IMR-90 (cell line): ENCODE data around the gene ZNF488. TPM values are rescaled to one million over a fixed set of nuclear protein-coding genes. Genes with fewer than 3 reads are reported as not detected.

ENCODE experiments used
- ATAC-seq: fragments of 200-7000 bp; cut with Tn5 transposase; 2 replicates; pipeline ENCODE4 v1.9.1; 2020; ENCODE audit warnings: low read depth, mild to moderate bottlenecking, moderate library complexity
- BruUV-seq: library from RNA; stranded (reverse); fragments of 400-500 nt; replicated peaks from 2 replicates; lab custom pipeline; 2021; lab: Mats Ljungman, UMichigan
- CTCF ChIA-PET: fragments of 300-600 bp; formaldehyde crosslinking; extraction: SDS; loops from one replicate; lab custom pipeline; 2021; ENCODE audit warnings: antibody characterized with exemption; lab: Yijun Ruan, JAX
- POLR2A ChIA-PET: fragments of 300-600 bp; sonication (Branson Sonifier 250); formaldehyde crosslinking; loops from one replicate; lab custom pipeline; 2022; ENCODE audit warnings: antibody characterized with exemption; ENCODE audit not compliant: unreplicated experiment; lab: Charles Lee
- DNase-seq: peaks from one replicate; pipeline ENCODE4 v3.0.0; 2013
- H2AFZ ChIP-seq: replicated peaks from 2 replicates; pipeline ENCODE3; 2013; ENCODE audit warnings: low read length, mild to moderate bottlenecking; ENCODE audit not compliant: poor library complexity
- H2AK5ac ChIP-seq: 2 replicates; pipeline ENCODE4 v1.6.1; 2013; ENCODE audit warnings: low read depth, low read length, inconsistent platforms
- H2AK9ac ChIP-seq: replicated peaks from 2 replicates; pipeline ENCODE3; 2013; ENCODE audit warnings: mild to moderate bottlenecking, low read depth, low read length, moderate library complexity; ENCODE audit not compliant: poor library complexity
- H2BK120ac ChIP-seq: 2 replicates; pipeline ENCODE4 v1.6.1; 2013; ENCODE audit warnings: low read depth, low read length, inconsistent platforms
- H2BK15ac ChIP-seq: 3 replicates; pipeline ENCODE4 v1.6.1; 2013; ENCODE audit warnings: low read depth, low read length, inconsistent platforms
- H2BK20ac ChIP-seq: 2 replicates; pipeline ENCODE4 v1.6.1; 2013; ENCODE audit warnings: low read depth, mild to moderate bottlenecking, inconsistent platforms, low read length, moderate library complexity
- H2BK5ac ChIP-seq: 2 replicates; pipeline ENCODE4 v1.6.1; 2013; ENCODE audit warnings: mild to moderate bottlenecking, low read depth, low read length, inconsistent platforms; ENCODE audit not compliant: poor library complexity, severe bottlenecking
- H3K14ac ChIP-seq: replicated peaks from 2 replicates; pipeline ENCODE4 v1.6.1; 2013; ENCODE audit warnings: low read depth, low read length, inconsistent platforms
- H3K18ac ChIP-seq: 2 replicates; pipeline ENCODE4 v1.6.1; 2013; ENCODE audit warnings: low read depth, low read length, control low read depth
- H3K23ac ChIP-seq: 2 replicates; pipeline ENCODE4 v1.6.1; 2013; ENCODE audit warnings: low read depth, low read length, inconsistent platforms
- H3K27ac ChIP-seq: 2 replicates; pipeline ENCODE4 v1.5.1; 2013; ENCODE audit warnings: mild to moderate bottlenecking, control low read depth, low read length; ENCODE audit not compliant: insufficient read depth
- H3K27me3 ChIP-seq: 2 replicates; pipeline ENCODE4 v1.6.1; 2013; ENCODE audit warnings: low read length; ENCODE audit not compliant: control insufficient read depth, insufficient read depth
- H3K36me3 ChIP-seq: 2 replicates; pipeline ENCODE4 v1.6.1; 2013; ENCODE audit warnings: low read length, mixed read lengths; ENCODE audit not compliant: control insufficient read depth, insufficient read depth
- H3K4ac ChIP-seq: 2 replicates; pipeline ENCODE4 v1.6.1; 2013; ENCODE audit warnings: low read depth, low read length, inconsistent platforms
- H3K4me1 ChIP-seq: 2 replicates; pipeline ENCODE4 v1.6.1; 2013; ENCODE audit warnings: low read length, mixed read lengths; ENCODE audit not compliant: control insufficient read depth, insufficient read depth
- H3K4me2 ChIP-seq: 2 replicates; pipeline ENCODE4 v1.6.1; 2013; ENCODE audit warnings: low read depth, mild to moderate bottlenecking, control low read depth, low read length, moderate library complexity
- H3K4me3 ChIP-seq: 2 replicates; pipeline ENCODE4 v1.5.1; 2013; ENCODE audit warnings: low read depth, mild to moderate bottlenecking, control low read depth, low read length, moderate library complexity; ENCODE audit not compliant: insufficient read depth
- H3K56ac ChIP-seq: 2 replicates; pipeline ENCODE4 v1.6.1; 2013; ENCODE audit warnings: low read length, inconsistent platforms; ENCODE audit not compliant: insufficient read depth; ENCODE audit errors: extremely low read depth
- H3K79me1 ChIP-seq, 2 experiments: 2 replicates each; pipeline ENCODE4 v1.6.1; 2013; ENCODE audit warnings: low read length in 2 of 2, inconsistent platforms in 1 of 2, low read depth in 1 of 2
- H3K9ac ChIP-seq: 2 replicates; pipeline ENCODE4 v1.6.1; 2013; ENCODE audit warnings: low read depth, low read length, control low read depth
- H3K9me1 ChIP-seq: 2 replicates; pipeline ENCODE4 v1.6.1; 2013; ENCODE audit warnings: low read length, inconsistent platforms; ENCODE audit not compliant: insufficient read depth
- H3K9me3 ChIP-seq: 2 replicates; pipeline ENCODE4 v1.6.1; 2013; ENCODE audit warnings: low read length; ENCODE audit not compliant: control insufficient read depth, insufficient read depth
- H4K20me1 ChIP-seq: 2 replicates; pipeline ENCODE4 v1.6.1; 2013; ENCODE audit warnings: low read length, inconsistent platforms; ENCODE audit not compliant: insufficient read depth
- H4K5ac ChIP-seq: 2 replicates; pipeline ENCODE4 v1.6.1; 2013; ENCODE audit warnings: mild to moderate bottlenecking, low read depth, low read length, control low read depth
- H4K8ac ChIP-seq, 2 experiments: 2 replicates each; pipeline ENCODE4 v1.6.1; 2013; ENCODE audit warnings: low read depth in 2 of 2, low read length in 2 of 2, control low read depth in 1 of 2, inconsistent platforms in 1 of 2
- H4K91ac ChIP-seq: 2 replicates; pipeline ENCODE4 v1.6.1; 2013; ENCODE audit warnings: low read depth, low read length, inconsistent platforms; ENCODE audit not compliant: insufficient read depth
- BHLHE40 ChIP-seq: fragments of 150-350 bp; IDR thresholded peaks from 2 replicates; pipeline ENCODE4 v1.6.1; 2016; ENCODE audit warnings: mild to moderate bottlenecking, low read depth, low read length
- CHD1 ChIP-seq: IDR thresholded peaks from 2 replicates; pipeline ENCODE4 v1.6.1; 2012; ENCODE audit warnings: low read depth, low read length, improper control_type of control experiment
- FOS ChIP-seq: fragments of 150-350 bp; IDR thresholded peaks from 2 replicates; pipeline ENCODE4 v1.6.1; 2016; ENCODE audit warnings: low read depth, low read length
- MAFK ChIP-seq: IDR thresholded peaks from 2 replicates; pipeline ENCODE4 v1.6.1; 2012; ENCODE audit warnings: low read depth, low read length, improper control_type of control experiment
- MAZ ChIP-seq: IDR thresholded peaks from 2 replicates; pipeline ENCODE4 v1.6.1; 2012; ENCODE audit warnings: low read depth, mild to moderate bottlenecking, low read length, improper control_type of control experiment, moderate library complexity, borderline replicate concordance
- MXI1 ChIP-seq: IDR thresholded peaks from 2 replicates; pipeline ENCODE4 v1.6.1; 2012; ENCODE audit warnings: low read depth, mild to moderate bottlenecking, low read length, moderate library complexity, borderline replicate concordance
- POLR2A ChIP-seq: IDR thresholded peaks from 2 replicates; pipeline ENCODE4 v1.6.1; 2012; ENCODE audit warnings: mild to moderate bottlenecking, low read depth, low read length
- RAD21 ChIP-seq: IDR thresholded peaks from 2 replicates; pipeline ENCODE4 v1.6.1; 2012; ENCODE audit warnings: low read length, improper control_type of control experiment
- RCOR1 ChIP-seq: IDR thresholded peaks from 2 replicates; pipeline ENCODE4 v1.6.1; 2012; ENCODE audit warnings: mild to moderate bottlenecking, low read length, improper control_type of control experiment; ENCODE audit not compliant: insufficient replicate concordance
- SMC3 ChIP-seq: fragments of 150-350 bp; IDR thresholded peaks from 2 replicates; pipeline ENCODE4 v1.6.1; 2016; ENCODE audit warnings: low read depth, mild to moderate bottlenecking, antibody characterized with exemption, low read length, moderate library complexity
- WGBS, 2 experiments: methylation state at CpG; one replicate each; pipeline versions ENCODE4 v1.1.5 to v1.1.7; 2013; ENCODE audit warnings: missing lambda C conversion rate in 2 of 2; ENCODE audit not compliant: insufficient read length in 1 of 2; ENCODE audit errors: extremely low coverage in 2 of 2; 5-methylcytosine and 5-hydroxymethylcytosine counted together
- dilution Hi-C: fragments of 300-500 bp; cut with HindIII; formaldehyde crosslinking; loops from one replicate; pipeline ENCODE4 v1.14.3; 2018; ENCODE audit warnings: low sequenced_read_pairs; ENCODE audit not compliant: unreplicated experiment
- in situ Hi-C: fragments of 300-500 bp; cut with MboI; formaldehyde crosslinking; loops from 3 replicates; pipeline ENCODE4 v1.14.3; 2019; ENCODE audit warnings: low sequenced_read_pairs, inconsistent platforms, mixed read lengths
- intact Hi-C: fragments of 100-400 bp; cut with micrococcal nuclease; formaldehyde crosslinking; loops from 2 replicates; pipeline ENCODE4 v1.10.0; 2022
- polyA plus RNA-seq, 3 experiments: library from polyadenylated mRNA; depleted of rRNA; stranded (reverse); fragments of >200 nt; gene quantifications; 2 replicates each; pipeline ENCODE4 v1.2.3, GENCODE V29; 2012; ENCODE audit warnings: low replicate concordance in 1 of 3
- total RNA-seq: library from RNA; depleted of rRNA; stranded (reverse); fragments of >200 nt; gene quantifications from 2 replicates; pipeline ENCODE4 v1.2.3, GENCODE V29; 2012
- TF ChIP-seq, protein P1 (sequence below): conservative IDR thresholded peaks from 2 replicates; pipeline ENCODE4 v1.5.1; 2012; ENCODE audit warnings: mild to moderate bottlenecking, low read depth, low read length, improper control_type of control experiment
- TF ChIP-seq, protein P2 (sequence below): fragments of 150-350 bp; IDR thresholded peaks from 2 replicates; pipeline ENCODE4 v1.6.1; 2016; ENCODE audit warnings: low read depth, mild to moderate bottlenecking, low read length, moderate library complexity, borderline replicate concordance
- TF ChIP-seq, protein P3 (sequence below): fragments of 150-350 bp; IDR thresholded peaks from 2 replicates; pipeline ENCODE4 v1.6.1; 2017; ENCODE audit warnings: mild to moderate bottlenecking, antibody characterized with exemption, low read length, low read depth

ZNF488 gene
- total and polyA plus RNA-seq, 2 of the 4 experiments (the other 2 are of a cell fraction): under 0.01 to 0.14 TPM

DNA sequence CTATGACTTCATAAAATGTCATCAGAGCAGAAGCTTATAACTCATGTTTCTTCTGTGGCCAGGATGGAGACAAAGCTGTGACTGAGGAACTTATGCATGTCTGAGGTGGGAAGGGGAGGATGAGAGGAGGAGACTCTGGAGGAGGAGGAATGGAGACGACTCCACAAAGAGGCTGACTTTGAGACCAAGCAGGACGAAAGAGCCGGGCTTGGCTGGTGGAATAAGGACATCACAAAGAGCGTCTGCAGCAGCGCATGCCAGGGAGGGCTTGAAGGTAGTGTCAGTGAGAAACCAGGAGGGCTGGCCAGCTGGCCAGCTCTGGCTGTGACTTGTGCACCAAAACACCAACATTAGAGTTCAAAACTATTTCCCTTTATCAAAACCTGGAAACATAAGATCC, 68.0 kb downstream of the ZNF488 start:
- H3K4me2 ChIP-seq: no peak overlapping the region
- H3K56ac ChIP-seq: no peak overlapping the region
- no peak overlapping the region for H2BK120ac ChIP-seq
- no peak overlapping the region for H3K4ac ChIP-seq
- no peak overlapping the region for H2AK5ac ChIP-seq
- BruUV-seq: no TSS peak
- in situ Hi-C loops: no loop called here
- no peak overlapping the region for H3K18ac ChIP-seq
- WGBS, 2 experiments: 85% methylated on average over 4 of the region's 5 CpGs; no CpG with 5 or more reads in 1 of the 2 experiments
- H3K9ac ChIP-seq: no peak overlapping the region
- no peaks in the 10 kb centered on the region for H3K79me1 ChIP-seq
- intact Hi-C loops: loop anchor here (10.0 kb wide), 1 partner anchor 321 kb away; no protein-coding TSS in a partner anchor
- H4K91ac ChIP-seq: no peak overlapping the region
- CTCF ChIA-PET: no interaction called here
- no peak overlapping the region for H2AFZ ChIP-seq
- TF ChIP-seq RCOR1: no peak
- TF ChIP-seq CHD1: no peak
- no peak for TF ChIP-seq SMC3
- no peak for TF ChIP-seq BHLHE40
- TF ChIP-seq FOS: no peak
- TF ChIP-seq, protein P1, sequence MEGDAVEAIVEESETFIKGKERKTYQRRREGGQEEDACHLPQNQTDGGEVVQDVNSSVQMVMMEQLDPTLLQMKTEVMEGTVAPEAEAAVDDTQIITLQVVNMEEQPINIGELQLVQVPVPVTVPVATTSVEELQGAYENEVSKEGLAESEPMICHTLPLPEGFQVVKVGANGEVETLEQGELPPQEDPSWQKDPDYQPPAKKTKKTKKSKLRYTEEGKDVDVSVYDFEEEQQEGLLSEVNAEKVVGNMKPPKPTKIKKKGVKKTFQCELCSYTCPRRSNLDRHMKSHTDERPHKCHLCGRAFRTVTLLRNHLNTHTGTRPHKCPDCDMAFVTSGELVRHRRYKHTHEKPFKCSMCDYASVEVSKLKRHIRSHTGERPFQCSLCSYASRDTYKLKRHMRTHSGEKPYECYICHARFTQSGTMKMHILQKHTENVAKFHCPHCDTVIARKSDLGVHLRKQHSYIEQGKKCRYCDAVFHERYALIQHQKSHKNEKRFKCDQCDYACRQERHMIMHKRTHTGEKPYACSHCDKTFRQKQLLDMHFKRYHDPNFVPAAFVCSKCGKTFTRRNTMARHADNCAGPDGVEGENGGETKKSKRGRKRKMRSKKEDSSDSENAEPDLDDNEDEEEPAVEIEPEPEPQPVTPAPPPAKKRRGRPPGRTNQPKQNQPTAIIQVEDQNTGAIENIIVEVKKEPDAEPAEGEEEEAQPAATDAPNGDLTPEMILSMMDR: no peak
- TF ChIP-seq, protein P2, sequence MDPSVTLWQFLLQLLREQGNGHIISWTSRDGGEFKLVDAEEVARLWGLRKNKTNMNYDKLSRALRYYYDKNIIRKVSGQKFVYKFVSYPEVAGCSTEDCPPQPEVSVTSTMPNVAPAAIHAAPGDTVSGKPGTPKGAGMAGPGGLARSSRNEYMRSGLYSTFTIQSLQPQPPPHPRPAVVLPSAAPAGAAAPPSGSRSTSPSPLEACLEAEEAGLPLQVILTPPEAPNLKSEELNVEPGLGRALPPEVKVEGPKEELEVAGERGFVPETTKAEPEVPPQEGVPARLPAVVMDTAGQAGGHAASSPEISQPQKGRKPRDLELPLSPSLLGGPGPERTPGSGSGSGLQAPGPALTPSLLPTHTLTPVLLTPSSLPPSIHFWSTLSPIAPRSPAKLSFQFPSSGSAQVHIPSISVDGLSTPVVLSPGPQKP: no peak
- no peak for TF ChIP-seq MXI1
- TF ChIP-seq, protein P3, sequence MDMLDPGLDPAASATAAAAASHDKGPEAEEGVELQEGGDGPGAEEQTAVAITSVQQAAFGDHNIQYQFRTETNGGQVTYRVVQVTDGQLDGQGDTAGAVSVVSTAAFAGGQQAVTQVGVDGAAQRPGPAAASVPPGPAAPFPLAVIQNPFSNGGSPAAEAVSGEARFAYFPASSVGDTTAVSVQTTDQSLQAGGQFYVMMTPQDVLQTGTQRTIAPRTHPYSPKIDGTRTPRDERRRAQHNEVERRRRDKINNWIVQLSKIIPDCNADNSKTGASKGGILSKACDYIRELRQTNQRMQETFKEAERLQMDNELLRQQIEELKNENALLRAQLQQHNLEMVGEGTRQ: no peak
- no peak for TF ChIP-seq RAD21
- no peak for TF ChIP-seq POLR2A
- no peak for TF ChIP-seq MAFK
- TF ChIP-seq MAZ: no peak
- no peak overlapping the region for H4K5ac ChIP-seq
- POLR2A ChIA-PET: interaction anchor here (0.6 kb wide), 1 partner anchor 43 kb away, joined by 3 read pairs; no protein-coding TSS in a partner anchor
- no peaks in the 10 kb centered on the region for H4K20me1 ChIP-seq
- no peaks in the 10 kb centered on the region for H3K9me1 ChIP-seq
- no peak overlapping the region for H2BK20ac ChIP-seq
- no peak overlapping the region for H3K27ac ChIP-seq
- DNase-seq (no peak), ATAC-seq (no peak)
- H2BK5ac ChIP-seq: no peak overlapping the region
- H2BK15ac ChIP-seq: no peak overlapping the region
- dilution Hi-C loops: no loop called here
- no peak overlapping the region for H3K23ac ChIP-seq
- no peak overlapping the region for H4K8ac ChIP-seq
- H3K4me1 ChIP-seq: no peaks in the 10 kb centered on the region
- no peaks in the 10 kb centered on the region for H3K9me3 ChIP-seq
- H3K27me3 ChIP-seq: peaks cover 16% of the 10 kb centered on the region
- no peak overlapping the region for H2AK9ac ChIP-seq
- no peak overlapping the region for H3K14ac ChIP-seq
- no peaks in the 10 kb centered on the region for H3K36me3 ChIP-seq
- no peak overlapping the region for H3K4me3 ChIP-seq
